WTC11 (cell line): Measurements from ENCODE around the gene DHRS7B. TPM values are rescaled to one million over a fixed set of nuclear protein-coding genes. Genes with fewer than 3 reads are reported as not detected.
A peak's percentile ranks its signal among the peaks of the same experiment; 100 is the strongest.

ENCODE experiments used
- ATAC-seq: fragments of 200-7000 bp; cut with Tn5 transposase; 2 replicates; pipeline ENCODE4 v1.10.0; 2021; ENCODE audit warnings: mild to moderate bottlenecking, moderate library complexity
- Bru-seq: library from RNA; stranded (reverse); fragments of 400-500 nt; gene quantifications from one replicate; lab custom pipeline; 2021; lab: Mats Ljungman, UMichigan
- CTCF ChIA-PET: fragments of 300-600 bp; sonication (Branson Sonifier 250); formaldehyde crosslinking; loops from one replicate; lab custom pipeline; 2021; ENCODE audit warnings: antibody characterized with exemption; lab: Charles Lee
- POLR2A ChIA-PET: fragments of 350-600 bp; sonication (Branson Sonifier 250); formaldehyde crosslinking; loops from one replicate; lab custom pipeline; 2021; ENCODE audit warnings: antibody characterized with exemption; lab: Charles Lee
- DNase-seq: peaks from one replicate; pipeline ENCODE4 v3.0.0; 2021; ENCODE audit warnings: low spot score
- H3K27ac Mint-ChIP-seq: 2 replicates; pipeline ENCODE4 v1.8.0; 2021; ENCODE audit warnings: mixed read lengths
- H3K27me3 Mint-ChIP-seq: 2 replicates; pipeline ENCODE4 v1.8.0; 2021; ENCODE audit warnings: low read depth, mild to moderate bottlenecking, moderate library complexity, mixed read lengths
- H3K36me3 Mint-ChIP-seq: 2 replicates; pipeline ENCODE4 v1.8.0; 2021; ENCODE audit warnings: mixed read lengths
- H3K4me1 Mint-ChIP-seq: 2 replicates; pipeline ENCODE4 v1.8.0; 2022; ENCODE audit warnings: mixed read lengths
- H3K4me3 Mint-ChIP-seq: 2 replicates; pipeline ENCODE4 v1.8.0; 2021; ENCODE audit warnings: mild to moderate bottlenecking, moderate library complexity, mixed read lengths
- H3K9me3 Mint-ChIP-seq: 2 replicates; pipeline ENCODE4 v1.8.0; 2021; ENCODE audit warnings: mixed read lengths
- CBFB ChIP-seq: sonication (generic); formaldehyde crosslinking; IDR thresholded peaks from 2 replicates; pipeline ENCODE4 v1.8.1; 2022; ENCODE audit warnings: mild to moderate bottlenecking, low read depth, missing genetic modification reagents
- CREM ChIP-seq: sonication (generic); formaldehyde crosslinking; IDR thresholded peaks from 2 replicates; pipeline ENCODE4 v1.8.1; 2022; ENCODE audit warnings: mild to moderate bottlenecking, missing genetic modification reagents, moderate library complexity
- ETV6 ChIP-seq: sonication (generic); formaldehyde crosslinking; IDR thresholded peaks from 2 replicates; pipeline ENCODE4 v1.8.1; 2022; ENCODE audit warnings: mild to moderate bottlenecking, missing genetic modification reagents
- IRF2 ChIP-seq: sonication (generic); formaldehyde crosslinking; IDR thresholded peaks from 2 replicates; pipeline ENCODE4 v1.8.0; 2022; ENCODE audit warnings: low read depth, missing genetic modification reagents, borderline replicate concordance
- NFATC4 ChIP-seq: fragments of 250-450 bp; sonication (Bioruptor Pico); IDR thresholded peaks from 2 replicates; pipeline ENCODE4 v1.9.0; 2021; ENCODE audit warnings: mild to moderate bottlenecking
- NFYB ChIP-seq: sonication (generic); formaldehyde crosslinking; conservative IDR thresholded peaks from 2 replicates; pipeline ENCODE4 v1.8.0; 2022; ENCODE audit warnings: low read depth, missing genetic modification reagents
- RELA ChIP-seq: sonication (generic); formaldehyde crosslinking; IDR thresholded peaks from 2 replicates; pipeline ENCODE4 v1.8.1; 2022; ENCODE audit warnings: missing genetic modification reagents, mild to moderate bottlenecking, borderline replicate concordance
- SOX15 ChIP-seq: fragments of 250-450 bp; sonication (Bioruptor Pico); IDR thresholded peaks from 2 replicates; pipeline ENCODE4 v1.9.0; 2021; ENCODE audit warnings: mild to moderate bottlenecking
- ZNF219 ChIP-seq: sonication (generic); formaldehyde crosslinking; IDR thresholded peaks from 2 replicates; pipeline ENCODE4 v1.8.0; 2023; ENCODE audit warnings: missing genetic modification reagents, mild to moderate bottlenecking, borderline replicate concordance
- ZNF263 ChIP-seq: sonication (generic); formaldehyde crosslinking; IDR thresholded peaks from 2 replicates; pipeline ENCODE4 v1.8.1; 2022; ENCODE audit warnings: low read depth, mild to moderate bottlenecking, moderate library complexity, missing genetic modification reagents
- long read RNA-seq, 3 experiments: library from RNA in 1 of 3; library from capped mRNA in 1 of 3; library from polyadenylated mRNA in 1 of 3; unstranded in 2 of 3; stranded (forward) in 1 of 3; transcript quantifications; one replicate each; pipeline ENCODE4 v2.0.0, GENCODE V29; 2021
- total RNA-seq: library from RNA; stranded (reverse); gene quantifications from 3 replicates; pipeline ENCODE4 v1.2.3, GENCODE V29; 2021
- TF ChIP-seq, protein P1 (sequence below): sonication (generic); formaldehyde crosslinking; IDR thresholded peaks from 2 replicates; pipeline ENCODE4 v1.8.0; 2022; ENCODE audit warnings: mild to moderate bottlenecking, missing genetic modification reagents
- TF ChIP-seq, protein P2 (sequence below): sonication (generic); formaldehyde crosslinking; IDR thresholded peaks from 2 replicates; pipeline ENCODE4 v1.8.0; 2023; ENCODE audit warnings: mild to moderate bottlenecking, missing genetic modification reagents
- TF ChIP-seq, protein P3 (sequence below): sonication (generic); formaldehyde crosslinking; IDR thresholded peaks from 2 replicates; pipeline ENCODE4 v1.8.0; 2022; ENCODE audit warnings: mild to moderate bottlenecking, missing genetic modification reagents
- TF ChIP-seq, protein P4 (sequence below): fragments of 250-450 bp; sonication (Bioruptor Pico); IDR thresholded peaks from 2 replicates; pipeline ENCODE4 v1.9.0; 2021; ENCODE audit warnings: mild to moderate bottlenecking, borderline replicate concordance
- TF ChIP-seq, protein P5 (sequence below): fragments of 200-600 bp; IDR thresholded peaks from 2 replicates; pipeline ENCODE4 v1.8.0; 2022; ENCODE audit warnings: antibody characterized with exemption
- TF ChIP-seq, protein P6 (sequence below): sonication (generic); formaldehyde crosslinking; IDR thresholded peaks from 2 replicates; pipeline ENCODE4 v1.8.1; 2022; ENCODE audit warnings: low read depth, missing genetic modification reagents, borderline replicate concordance
- TF ChIP-seq, protein P7 (sequence below): sonication (generic); formaldehyde crosslinking; IDR thresholded peaks from 2 replicates; pipeline ENCODE4 v1.8.0; 2022; ENCODE audit warnings: mild to moderate bottlenecking, missing genetic modification reagents

DHRS7B gene, protein sequence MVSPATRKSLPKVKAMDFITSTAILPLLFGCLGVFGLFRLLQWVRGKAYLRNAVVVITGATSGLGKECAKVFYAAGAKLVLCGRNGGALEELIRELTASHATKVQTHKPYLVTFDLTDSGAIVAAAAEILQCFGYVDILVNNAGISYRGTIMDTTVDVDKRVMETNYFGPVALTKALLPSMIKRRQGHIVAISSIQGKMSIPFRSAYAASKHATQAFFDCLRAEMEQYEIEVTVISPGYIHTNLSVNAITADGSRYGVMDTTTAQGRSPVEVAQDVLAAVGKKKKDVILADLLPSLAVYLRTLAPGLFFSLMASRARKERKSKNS
- 13.5 to 16.6 TPM (median 15.6 TPM) in 3 replicates for total RNA-seq
- Bru-seq, nascent RNA = percentile 74 among the genes with signal in this experiment
- long read RNA-seq, experiment 1, transcript DHRS7B-202 (7 exons, 2,175 nt) = major isoform, 22 of 36 reads
- long read RNA-seq, experiment 1, partial matches to known transcripts = 1 of 36 reads
- long read RNA-seq, experiment 1, other reads (novel, unspliced or antisense) = 5 of 36 reads
- long read RNA-seq, experiment 2, transcript DHRS7B-201 (6 exons, 1,567 nt) = major isoform, 6 of 17 reads
- long read RNA-seq, experiment 2, partial matches to known transcripts = 5 of 17 reads
- long read RNA-seq, experiment 2, other reads (novel, unspliced or antisense) = 5 of 17 reads
- long read RNA-seq, experiment 3, transcript DHRS7B-202 (7 exons, 2,175 nt) = major isoform, 22 of 39 reads
- long read RNA-seq, experiment 3, transcript DHRS7B-207 (1 exons, 1,910 nt) = minor isoform, 5 of 39 reads
- long read RNA-seq, experiment 3, partial matches to known transcripts = 2 of 39 reads
- long read RNA-seq, experiment 3, other reads (novel, unspliced or antisense) = 6 of 39 reads

DNA sequence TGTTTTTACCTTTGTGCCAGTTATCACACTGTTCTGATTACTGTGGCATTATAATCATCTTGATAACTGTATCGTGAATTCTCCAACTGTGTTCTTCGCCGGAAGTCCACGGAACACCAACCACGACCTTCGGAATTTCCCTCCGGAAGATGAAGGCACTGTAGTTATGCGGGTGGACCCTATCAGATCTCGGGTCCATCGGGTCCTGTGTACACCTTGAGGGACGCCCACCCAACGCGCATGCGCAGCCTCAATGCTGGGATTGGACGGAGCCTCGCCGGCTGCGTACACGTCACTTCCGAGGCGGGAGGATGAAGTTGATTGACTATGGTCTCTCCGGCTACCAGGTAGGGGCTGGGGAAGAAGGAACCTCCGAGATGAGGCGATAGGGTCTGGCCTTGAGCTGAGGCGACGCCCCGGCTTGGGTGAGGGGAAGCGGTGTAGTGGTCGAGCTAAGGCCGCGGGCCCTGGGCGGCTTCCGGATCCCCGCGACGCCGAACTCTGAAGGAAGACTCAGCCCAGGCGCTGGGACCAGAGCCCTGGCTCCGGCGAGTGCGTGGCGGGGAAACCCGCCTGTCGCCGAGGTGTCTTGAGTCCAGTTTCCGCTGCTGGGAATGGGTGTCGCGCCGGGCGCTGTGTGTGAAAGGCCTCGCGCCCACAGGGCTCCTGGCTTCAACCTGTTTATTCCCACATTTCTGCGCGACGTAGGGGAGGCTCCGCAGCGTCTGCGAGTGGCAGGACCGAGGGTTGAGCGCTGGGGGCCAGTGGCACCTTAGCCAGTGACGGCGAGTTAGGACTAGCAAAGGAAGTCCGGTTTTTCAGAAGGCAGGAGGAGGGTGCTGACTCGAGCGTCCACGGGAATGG, at the start of gene DHRS7B:
Gene DHRS7B (plus strand): TSS at position 320 of the 864 bp plus-strand sequence. CDS start 8 bp downstream, at position 328.
- peaks cover 5% of the 10 kb centered on the region for H3K9me3 Mint-ChIP-seq
- peak within 1 kb of the TSS; percentile 96 for H3K4me3 Mint-ChIP-seq
- 0 out of 2 replicates have a peak, but pooled peaks cover 2% of the 10 kb centered on the region for H3K27me3 Mint-ChIP-seq
- peaks cover 40% of the 10 kb centered on the region for H3K4me1 Mint-ChIP-seq
- ATAC-seq (peak; percentile 96), DNase-seq (peak; percentile 99)
- ChIA-PET POLR2A (interaction anchor here (0.7 to 1.9 kb wide), 2 partner anchors 84 to 148 kb away, joined by 3 to 6 read pairs; partner anchors contain the start of gene USP22), CTCF (interaction anchor here (0.9 to 1.4 kb wide), 4 partner anchors 7 to 330 kb away, joined by 3 to 5 read pairs (median 4); no protein-coding TSS in a partner anchor)
- peak within 1 kb of the TSS; percentile 99 for H3K27ac Mint-ChIP-seq
- peaks cover under 1% of the 10 kb centered on the region; the same call in 1 of the 2 replicates for H3K36me3 Mint-ChIP-seq
- no peak for TF ChIP-seq RELA
- TF ChIP-seq, protein P1, sequence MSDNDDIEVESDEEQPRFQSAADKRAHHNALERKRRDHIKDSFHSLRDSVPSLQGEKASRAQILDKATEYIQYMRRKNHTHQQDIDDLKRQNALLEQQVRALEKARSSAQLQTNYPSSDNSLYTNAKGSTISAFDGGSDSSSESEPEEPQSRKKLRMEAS (CRISPR knock-in tag) = peak; percentile 76
- TF ChIP-seq, protein P2, sequence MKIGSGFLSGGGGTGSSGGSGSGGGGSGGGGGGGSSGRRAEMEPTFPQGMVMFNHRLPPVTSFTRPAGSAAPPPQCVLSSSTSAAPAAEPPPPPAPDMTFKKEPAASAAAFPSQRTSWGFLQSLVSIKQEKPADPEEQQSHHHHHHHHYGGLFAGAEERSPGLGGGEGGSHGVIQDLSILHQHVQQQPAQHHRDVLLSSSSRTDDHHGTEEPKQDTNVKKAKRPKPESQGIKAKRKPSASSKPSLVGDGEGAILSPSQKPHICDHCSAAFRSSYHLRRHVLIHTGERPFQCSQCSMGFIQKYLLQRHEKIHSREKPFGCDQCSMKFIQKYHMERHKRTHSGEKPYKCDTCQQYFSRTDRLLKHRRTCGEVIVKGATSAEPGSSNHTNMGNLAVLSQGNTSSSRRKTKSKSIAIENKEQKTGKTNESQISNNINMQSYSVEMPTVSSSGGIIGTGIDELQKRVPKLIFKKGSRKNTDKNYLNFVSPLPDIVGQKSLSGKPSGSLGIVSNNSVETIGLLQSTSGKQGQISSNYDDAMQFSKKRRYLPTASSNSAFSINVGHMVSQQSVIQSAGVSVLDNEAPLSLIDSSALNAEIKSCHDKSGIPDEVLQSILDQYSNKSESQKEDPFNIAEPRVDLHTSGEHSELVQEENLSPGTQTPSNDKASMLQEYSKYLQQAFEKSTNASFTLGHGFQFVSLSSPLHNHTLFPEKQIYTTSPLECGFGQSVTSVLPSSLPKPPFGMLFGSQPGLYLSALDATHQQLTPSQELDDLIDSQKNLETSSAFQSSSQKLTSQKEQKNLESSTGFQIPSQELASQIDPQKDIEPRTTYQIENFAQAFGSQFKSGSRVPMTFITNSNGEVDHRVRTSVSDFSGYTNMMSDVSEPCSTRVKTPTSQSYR = no peak
- TF ChIP-seq IRF2 = no peak
- TF ChIP-seq, protein P3, sequence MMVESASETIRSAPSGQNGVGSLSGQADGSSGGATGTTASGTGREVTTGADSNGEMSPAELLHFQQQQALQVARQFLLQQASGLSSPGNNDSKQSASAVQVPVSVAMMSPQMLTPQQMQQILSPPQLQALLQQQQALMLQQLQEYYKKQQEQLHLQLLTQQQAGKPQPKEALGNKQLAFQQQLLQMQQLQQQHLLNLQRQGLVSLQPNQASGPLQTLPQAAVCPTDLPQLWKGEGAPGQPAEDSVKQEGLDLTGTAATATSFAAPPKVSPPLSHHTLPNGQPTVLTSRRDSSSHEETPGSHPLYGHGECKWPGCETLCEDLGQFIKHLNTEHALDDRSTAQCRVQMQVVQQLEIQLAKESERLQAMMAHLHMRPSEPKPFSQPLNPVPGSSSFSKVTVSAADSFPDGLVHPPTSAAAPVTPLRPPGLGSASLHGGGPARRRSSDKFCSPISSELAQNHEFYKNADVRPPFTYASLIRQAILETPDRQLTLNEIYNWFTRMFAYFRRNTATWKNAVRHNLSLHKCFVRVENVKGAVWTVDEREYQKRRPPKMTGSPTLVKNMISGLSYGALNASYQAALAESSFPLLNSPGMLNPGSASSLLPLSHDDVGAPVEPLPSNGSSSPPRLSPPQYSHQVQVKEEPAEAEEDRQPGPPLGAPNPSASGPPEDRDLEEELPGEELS (CRISPR knock-in tag) = peak; percentile 61; the same call in 1 of the 2 replicates
- TF ChIP-seq ZNF219 (CRISPR knock-in tag) = no peak
- no peak for TF ChIP-seq ZNF263
- TF ChIP-seq, protein P4, sequence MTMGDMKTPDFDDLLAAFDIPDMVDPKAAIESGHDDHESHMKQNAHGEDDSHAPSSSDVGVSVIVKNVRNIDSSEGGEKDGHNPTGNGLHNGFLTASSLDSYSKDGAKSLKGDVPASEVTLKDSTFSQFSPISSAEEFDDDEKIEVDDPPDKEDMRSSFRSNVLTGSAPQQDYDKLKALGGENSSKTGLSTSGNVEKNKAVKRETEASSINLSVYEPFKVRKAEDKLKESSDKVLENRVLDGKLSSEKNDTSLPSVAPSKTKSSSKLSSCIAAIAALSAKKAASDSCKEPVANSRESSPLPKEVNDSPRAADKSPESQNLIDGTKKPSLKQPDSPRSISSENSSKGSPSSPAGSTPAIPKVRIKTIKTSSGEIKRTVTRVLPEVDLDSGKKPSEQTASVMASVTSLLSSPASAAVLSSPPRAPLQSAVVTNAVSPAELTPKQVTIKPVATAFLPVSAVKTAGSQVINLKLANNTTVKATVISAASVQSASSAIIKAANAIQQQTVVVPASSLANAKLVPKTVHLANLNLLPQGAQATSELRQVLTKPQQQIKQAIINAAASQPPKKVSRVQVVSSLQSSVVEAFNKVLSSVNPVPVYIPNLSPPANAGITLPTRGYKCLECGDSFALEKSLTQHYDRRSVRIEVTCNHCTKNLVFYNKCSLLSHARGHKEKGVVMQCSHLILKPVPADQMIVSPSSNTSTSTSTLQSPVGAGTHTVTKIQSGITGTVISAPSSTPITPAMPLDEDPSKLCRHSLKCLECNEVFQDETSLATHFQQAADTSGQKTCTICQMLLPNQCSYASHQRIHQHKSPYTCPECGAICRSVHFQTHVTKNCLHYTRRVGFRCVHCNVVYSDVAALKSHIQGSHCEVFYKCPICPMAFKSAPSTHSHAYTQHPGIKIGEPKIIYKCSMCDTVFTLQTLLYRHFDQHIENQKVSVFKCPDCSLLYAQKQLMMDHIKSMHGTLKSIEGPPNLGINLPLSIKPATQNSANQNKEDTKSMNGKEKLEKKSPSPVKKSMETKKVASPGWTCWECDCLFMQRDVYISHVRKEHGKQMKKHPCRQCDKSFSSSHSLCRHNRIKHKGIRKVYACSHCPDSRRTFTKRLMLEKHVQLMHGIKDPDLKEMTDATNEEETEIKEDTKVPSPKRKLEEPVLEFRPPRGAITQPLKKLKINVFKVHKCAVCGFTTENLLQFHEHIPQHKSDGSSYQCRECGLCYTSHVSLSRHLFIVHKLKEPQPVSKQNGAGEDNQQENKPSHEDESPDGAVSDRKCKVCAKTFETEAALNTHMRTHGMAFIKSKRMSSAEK (CRISPR knock-in tag) = no peak
- TF ChIP-seq CBFB (CRISPR knock-in tag) = no peak
- TF ChIP-seq, protein P5, sequence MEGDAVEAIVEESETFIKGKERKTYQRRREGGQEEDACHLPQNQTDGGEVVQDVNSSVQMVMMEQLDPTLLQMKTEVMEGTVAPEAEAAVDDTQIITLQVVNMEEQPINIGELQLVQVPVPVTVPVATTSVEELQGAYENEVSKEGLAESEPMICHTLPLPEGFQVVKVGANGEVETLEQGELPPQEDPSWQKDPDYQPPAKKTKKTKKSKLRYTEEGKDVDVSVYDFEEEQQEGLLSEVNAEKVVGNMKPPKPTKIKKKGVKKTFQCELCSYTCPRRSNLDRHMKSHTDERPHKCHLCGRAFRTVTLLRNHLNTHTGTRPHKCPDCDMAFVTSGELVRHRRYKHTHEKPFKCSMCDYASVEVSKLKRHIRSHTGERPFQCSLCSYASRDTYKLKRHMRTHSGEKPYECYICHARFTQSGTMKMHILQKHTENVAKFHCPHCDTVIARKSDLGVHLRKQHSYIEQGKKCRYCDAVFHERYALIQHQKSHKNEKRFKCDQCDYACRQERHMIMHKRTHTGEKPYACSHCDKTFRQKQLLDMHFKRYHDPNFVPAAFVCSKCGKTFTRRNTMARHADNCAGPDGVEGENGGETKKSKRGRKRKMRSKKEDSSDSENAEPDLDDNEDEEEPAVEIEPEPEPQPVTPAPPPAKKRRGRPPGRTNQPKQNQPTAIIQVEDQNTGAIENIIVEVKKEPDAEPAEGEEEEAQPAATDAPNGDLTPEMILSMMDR = no peak
- peak; percentile 66; the same call in 1 of the 2 replicates for TF ChIP-seq ETV6 (CRISPR knock-in tag)
- TF ChIP-seq CREM (CRISPR knock-in tag) = peak; percentile 91
- TF ChIP-seq SOX15 = no peak
- TF ChIP-seq, protein P6, sequence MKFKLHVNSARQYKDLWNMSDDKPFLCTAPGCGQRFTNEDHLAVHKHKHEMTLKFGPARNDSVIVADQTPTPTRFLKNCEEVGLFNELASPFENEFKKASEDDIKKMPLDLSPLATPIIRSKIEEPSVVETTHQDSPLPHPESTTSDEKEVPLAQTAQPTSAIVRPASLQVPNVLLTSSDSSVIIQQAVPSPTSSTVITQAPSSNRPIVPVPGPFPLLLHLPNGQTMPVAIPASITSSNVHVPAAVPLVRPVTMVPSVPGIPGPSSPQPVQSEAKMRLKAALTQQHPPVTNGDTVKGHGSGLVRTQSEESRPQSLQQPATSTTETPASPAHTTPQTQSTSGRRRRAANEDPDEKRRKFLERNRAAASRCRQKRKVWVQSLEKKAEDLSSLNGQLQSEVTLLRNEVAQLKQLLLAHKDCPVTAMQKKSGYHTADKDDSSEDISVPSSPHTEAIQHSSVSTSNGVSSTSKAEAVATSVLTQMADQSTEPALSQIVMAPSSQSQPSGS (CRISPR knock-in tag) = no peak
- TF ChIP-seq, protein P7, sequence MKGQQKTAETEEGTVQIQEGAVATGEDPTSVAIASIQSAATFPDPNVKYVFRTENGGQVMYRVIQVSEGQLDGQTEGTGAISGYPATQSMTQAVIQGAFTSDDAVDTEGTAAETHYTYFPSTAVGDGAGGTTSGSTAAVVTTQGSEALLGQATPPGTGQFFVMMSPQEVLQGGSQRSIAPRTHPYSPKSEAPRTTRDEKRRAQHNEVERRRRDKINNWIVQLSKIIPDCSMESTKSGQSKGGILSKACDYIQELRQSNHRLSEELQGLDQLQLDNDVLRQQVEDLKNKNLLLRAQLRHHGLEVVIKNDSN (CRISPR knock-in tag) = no peak
- peak; percentile 90 for TF ChIP-seq NFYB (CRISPR knock-in tag)
- no peak for TF ChIP-seq NFATC4 (CRISPR knock-in tag)
